ENCODE measurements around the gene MAGEB6B.
"Not testable (repeated sequence)": the region's sequence is repeated elsewhere in the genome, so short reads cannot be mapped to it uniquely, and the experiment has no call there.

Gene MAGEB6B, protein sequence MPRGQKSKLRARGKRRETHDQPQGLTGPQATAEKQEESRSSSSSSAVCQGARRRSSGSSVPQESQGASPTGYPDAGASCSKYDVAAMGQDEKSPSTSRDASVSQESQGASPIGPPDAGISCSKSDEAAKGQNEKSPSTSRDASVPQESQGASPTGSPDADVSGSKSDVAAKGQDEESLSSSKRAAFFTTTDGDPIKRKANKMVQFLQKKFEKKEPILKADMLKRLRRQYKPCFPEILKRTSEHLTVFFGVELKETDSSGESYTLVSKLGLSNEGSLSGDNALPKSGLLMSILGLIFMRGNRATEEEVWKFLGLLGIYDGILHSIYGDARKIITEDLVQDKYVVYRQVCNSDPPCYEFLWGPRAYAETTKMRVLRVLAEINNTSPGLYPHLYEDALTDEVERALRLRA

DNA sequence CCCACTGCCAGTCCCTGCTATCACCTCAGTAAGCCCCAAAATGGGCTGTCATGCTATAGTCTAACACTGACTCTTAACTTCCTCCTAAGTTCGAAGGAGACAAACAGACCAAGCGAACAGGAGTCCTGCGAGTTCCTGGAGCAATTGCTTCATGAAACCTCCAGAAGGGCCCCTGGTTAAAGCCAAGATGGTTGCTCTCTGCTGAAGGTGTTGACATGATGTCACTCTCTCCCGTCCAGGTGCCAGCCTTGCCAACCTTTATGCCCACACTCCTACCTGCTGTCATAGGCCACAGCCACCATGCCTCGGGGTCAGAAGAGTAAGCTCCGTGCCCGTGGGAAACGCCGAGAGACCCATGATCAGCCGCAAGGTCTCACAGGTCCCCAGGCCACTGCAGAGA lies at the start of gene MAGEB6B:
Gene MAGEB6B, plus strand, starts transcription at position 301 of the 400 bp plus-strand sequence. Its CDS starts 0 bp downstream, at position 301.
- DNase-seq: no peak

DNA sequence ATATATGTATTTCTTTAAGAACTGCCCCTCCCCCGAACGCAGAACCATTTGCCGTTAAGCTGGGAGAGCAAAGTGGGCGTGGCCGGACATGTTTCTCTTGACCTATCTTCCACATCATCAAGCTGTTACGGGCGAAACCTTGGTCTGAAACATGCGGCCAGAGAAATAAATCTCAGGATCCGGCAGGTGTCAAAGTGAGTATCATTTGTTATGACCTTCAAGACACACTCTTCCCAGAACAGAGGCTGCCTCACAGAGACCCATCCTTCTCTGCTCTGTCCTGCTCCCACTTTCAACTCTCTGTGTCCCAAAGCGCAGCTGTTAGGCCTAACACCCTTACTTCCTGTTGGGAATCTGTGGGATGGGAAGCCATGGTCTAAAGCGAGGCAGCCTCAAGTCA lies 22.1 kb upstream of the MAGEB6B start, which contains the start of gene MAGEB18:
Gene MAGEB18, plus strand, starts transcription at position 70 of the 400 bp plus-strand sequence. CDS start 643 bp downstream, outside the sequence.
- no peak for DNase-seq

DNA sequence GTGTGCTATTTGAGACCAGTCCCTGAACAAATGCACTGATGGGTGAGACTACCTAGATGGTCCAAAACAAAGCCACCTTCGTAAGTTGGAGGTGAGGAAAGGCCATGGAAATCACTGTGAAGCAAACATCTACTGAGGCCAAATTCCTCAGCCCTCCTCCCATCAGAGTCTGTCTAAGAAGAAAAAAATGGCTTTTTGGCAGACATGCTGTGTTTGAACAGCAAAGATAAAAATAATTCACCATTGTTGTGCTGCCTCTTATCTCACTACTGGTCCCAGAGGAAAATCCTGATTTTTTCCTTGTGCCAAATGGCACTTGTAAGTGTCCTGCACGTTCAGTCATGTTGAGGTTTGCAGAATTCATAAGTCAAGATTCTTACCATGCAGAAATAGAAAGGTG lies 14.4 kb upstream of the MAGEB6B start:
- no peak for DNase-seq

DNA sequence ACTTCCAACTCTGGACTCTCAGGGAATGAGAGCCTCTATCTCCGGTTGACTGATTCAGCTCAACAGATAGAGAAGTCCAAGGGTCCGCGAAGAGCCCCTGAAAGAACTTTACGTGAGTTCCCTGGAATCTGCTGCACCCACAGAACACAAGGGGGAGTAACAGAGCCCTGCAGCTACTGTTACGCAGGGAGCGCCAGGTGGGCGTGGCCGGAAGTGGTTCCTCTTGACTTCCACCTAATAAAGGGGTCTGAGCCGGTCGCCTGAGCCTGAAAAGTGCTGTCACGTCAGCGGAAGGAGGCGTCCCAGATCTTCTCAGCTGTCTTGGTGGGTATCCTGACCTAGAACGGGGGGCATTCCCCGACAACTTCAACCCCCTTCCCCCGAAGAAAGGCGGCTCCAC lies 31.8 kb downstream of the MAGEB6B start, which contains the start of gene MAGEB6:
Gene MAGEB6, plus strand, starts transcription at position 237 of the 400 bp plus-strand sequence. CDS start 1,407 bp downstream, outside the sequence.
- DNase-seq: no peak

DNA sequence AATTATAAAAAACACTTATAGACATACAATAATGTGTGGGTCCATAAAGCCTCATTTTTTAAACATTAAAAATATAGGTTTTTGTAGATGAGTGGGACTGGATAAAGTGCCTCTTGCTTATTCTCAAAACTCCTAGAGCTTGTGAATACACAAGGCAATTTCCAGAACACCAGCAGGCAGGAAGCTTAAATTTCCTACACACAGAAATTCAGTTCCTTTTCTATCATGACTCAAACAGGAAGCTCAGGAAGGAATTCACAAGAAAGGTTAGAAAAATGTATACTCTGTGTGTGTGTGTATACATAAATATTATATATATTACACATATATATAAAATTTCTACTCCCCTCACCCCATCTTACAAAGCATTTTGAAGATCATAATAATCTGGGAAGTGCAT lies 43.2 kb downstream of the MAGEB6B start:
- DNase-seq: no peak

DNA sequence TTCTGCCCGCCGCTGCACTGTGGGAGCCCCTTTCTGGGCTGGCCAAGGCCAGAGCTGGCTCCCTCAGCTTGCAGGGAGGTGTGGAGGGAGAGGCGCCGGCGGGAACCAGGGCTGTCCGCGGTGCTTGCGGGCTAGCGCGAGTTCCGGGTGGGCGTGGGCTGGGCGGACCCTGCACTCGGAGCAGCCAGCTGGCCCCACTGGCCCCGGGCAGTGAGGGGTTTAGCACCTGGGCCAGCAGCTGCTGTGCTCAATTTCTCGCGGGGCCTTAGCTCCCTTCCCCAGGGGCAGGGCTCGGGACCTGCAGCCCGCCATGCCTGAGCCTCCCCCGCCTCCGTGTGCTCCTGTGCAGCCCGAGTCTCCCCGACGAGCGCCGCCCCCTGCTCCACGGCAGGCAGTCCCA lies 44.3 kb downstream of the MAGEB6B start:
- DNase-seq: not testable (repeated sequence)

DNA sequence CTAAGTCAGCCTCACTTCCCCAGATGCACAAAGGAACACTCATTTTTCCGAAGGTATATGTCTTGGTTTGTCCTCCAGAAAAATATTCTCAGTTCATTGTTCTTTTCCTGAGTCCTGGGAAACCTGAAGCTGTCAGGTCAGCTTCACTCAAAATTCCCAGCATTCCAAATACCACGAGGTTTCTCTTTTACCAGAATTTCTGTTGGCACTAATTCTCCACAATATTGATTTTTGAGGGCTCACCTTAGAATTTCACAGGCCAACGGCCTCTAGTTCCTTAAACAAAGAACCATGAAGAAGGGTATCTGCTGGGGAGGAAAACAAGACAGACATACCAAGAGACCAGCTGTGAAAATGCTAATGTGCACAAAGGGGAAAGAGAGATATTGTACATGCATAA lies 47.6 kb downstream of the MAGEB6B start:
- DNase-seq: no peak
